Common myeloid progenitor, CD34-positive (primary cell): ENCODE data around the gene KLK14.

Experiments
- CTCF ChIA-PET: fragments of 350-600 bp; sonication (Branson Sonifier 250); formaldehyde crosslinking; loops from one replicate; lab custom pipeline; 2021; ENCODE audit warnings: antibody characterized with exemption; lab: Charles Lee
- POLR2A ChIA-PET: fragments of 350-600 bp; sonication (Branson Sonifier 250); formaldehyde crosslinking; loops from one replicate; lab custom pipeline; 2021; ENCODE audit warnings: antibody characterized with exemption; lab: Charles Lee
- DNase-seq, 3 donors: peaks; one replicate each; pipeline versions ENCODE4 v3.0.0 to v3.0.0-alpha.2; 2013
- H3K27ac ChIP-seq, 2 experiments: 1 replicate in 1 of 2; 2 replicates in 1 of 2; pipeline ENCODE4 v1.7.0; 2013; ENCODE audit warnings: inconsistent platforms in 2 of 2, low read length in 2 of 2, mild to moderate bottlenecking in 2 of 2, low read depth in 1 of 2, moderate library complexity in 1 of 2; ENCODE audit not compliant: severe bottlenecking in 2 of 2, insufficient read depth in 1 of 2, poor library complexity in 1 of 2
- H3K27me3 ChIP-seq, 5 experiments: replicated peaks in 2 of 5; 1 replicate in 3 of 5; 2 replicates in 2 of 5; pipeline versions ENCODE4 v1.6.1 to v1.7.0; 2013; ENCODE audit warnings: low read length in 4 of 5, mild to moderate bottlenecking in 2 of 5, moderate library complexity in 2 of 5, inconsistent platforms in 1 of 5; ENCODE audit not compliant: insufficient read depth in 5 of 5, control insufficient read depth in 4 of 5
- H3K36me3 ChIP-seq, 4 experiments: 1 replicate in 2 of 4; 2 replicates in 2 of 4; pipeline versions ENCODE4 v1.6.1 to v1.7.0; 2013; ENCODE audit warnings: low read length in 3 of 4, control low read depth in 1 of 4, mild to moderate bottlenecking in 1 of 4; ENCODE audit not compliant: control insufficient read depth in 4 of 4, insufficient read depth in 4 of 4
- H3K4me1 ChIP-seq, 4 experiments: 1 replicate in 3 of 4; 2 replicates in 1 of 4; pipeline versions ENCODE4 v1.6.1 to v1.7.1; 2013; ENCODE audit warnings: low read length in 3 of 4, mild to moderate bottlenecking in 3 of 4, control low read depth in 1 of 4, inconsistent platforms in 1 of 4, moderate library complexity in 1 of 4; ENCODE audit not compliant: control insufficient read depth in 4 of 4, insufficient read depth in 4 of 4; ENCODE audit errors: control extremely low read depth in 1 of 4
- H3K4me3 ChIP-seq, 7 experiments: 1 replicate in 4 of 7; 2 replicates in 3 of 7; pipeline versions ENCODE4 v1.5.1 to v1.7.0; 2013; ENCODE audit warnings: mild to moderate bottlenecking in 7 of 7, low read length in 6 of 7, moderate library complexity in 6 of 7, inconsistent platforms in 2 of 7, low read depth in 2 of 7, control low read depth in 1 of 7; ENCODE audit not compliant: insufficient read depth in 4 of 7, control insufficient read depth in 1 of 7; ENCODE audit errors: extremely low read depth in 1 of 7
- H3K9me3 ChIP-seq, 5 experiments: 1 replicate in 4 of 5; 2 replicates in 1 of 5; pipeline versions ENCODE4 v1.6.1 to v1.7.1; 2013; ENCODE audit warnings: low read length in 4 of 5, mild to moderate bottlenecking in 2 of 5, inconsistent platforms in 1 of 5, low read depth in 1 of 5, moderate library complexity in 1 of 5; ENCODE audit not compliant: control insufficient read depth in 4 of 5, insufficient read depth in 2 of 5; ENCODE audit errors: control extremely low read depth in 1 of 5
- WGBS: methylation state at CpG from one replicate; pipeline ENCODE4 v1.1.5; 2013; ENCODE audit not compliant: insufficient coverage; 5-methylcytosine and 5-hydroxymethylcytosine counted together

Gene KLK14

DNA sequence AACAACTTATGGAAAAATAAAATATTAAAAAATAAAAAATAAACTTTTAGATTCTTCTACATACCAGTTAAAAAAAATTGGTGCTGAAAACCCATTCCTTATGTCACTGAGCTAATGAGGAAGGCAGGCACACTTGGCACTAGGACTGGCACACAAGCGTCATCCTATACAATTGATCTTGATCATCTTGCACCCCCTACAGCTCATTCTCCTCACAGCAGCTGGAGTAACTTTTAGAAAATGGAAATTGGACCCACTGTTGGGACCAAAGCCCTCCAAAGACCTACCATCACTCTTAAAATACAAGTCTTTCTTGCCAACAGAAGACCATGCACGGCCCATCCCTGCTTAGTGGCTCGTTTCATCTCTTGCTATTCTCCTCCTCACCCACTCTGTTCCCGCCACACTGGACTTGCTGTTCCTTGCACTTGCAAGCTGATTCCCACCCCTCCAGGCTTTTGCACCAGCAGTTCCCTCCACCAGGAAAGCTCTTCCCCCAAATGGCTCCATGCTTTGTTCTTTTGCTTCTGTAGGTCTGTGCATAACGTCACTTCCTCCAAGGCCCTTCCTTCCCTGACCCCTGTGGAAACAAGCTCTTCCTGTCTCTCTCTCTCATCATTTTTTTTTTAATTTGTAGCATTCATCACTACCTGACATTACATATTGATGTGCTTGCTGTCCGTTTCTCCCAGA is 13.9 kb upstream of the KLK14 start:
- no peak overlapping the region for H3K4me3 ChIP-seq
- WGBS: 90% methylated on average over 4 of the region's 6 CpGs
- H3K9me3 ChIP-seq: no peaks in the 10 kb centered on the region
- no peaks in the 10 kb centered on the region for H3K4me1 ChIP-seq
- POLR2A ChIA-PET: no interaction called here
- CTCF ChIA-PET: interaction anchor here (0.6 to 2.8 kb wide), 9 partner anchors 8 to 481 kb away, joined by 3 to 15 read pairs (median 3); partner anchors contain the start of gene KLK10
- peaks cover 0 to 29% (median 14%) of the 10 kb centered on the region in 4 experiments for H3K36me3 ChIP-seq
- no peaks in the 10 kb centered on the region for H3K27me3 ChIP-seq
- peak in 2 of 3 donors; percentile 20 to 24 for DNase-seq
- no peak overlapping the region for H3K27ac ChIP-seq

DNA sequence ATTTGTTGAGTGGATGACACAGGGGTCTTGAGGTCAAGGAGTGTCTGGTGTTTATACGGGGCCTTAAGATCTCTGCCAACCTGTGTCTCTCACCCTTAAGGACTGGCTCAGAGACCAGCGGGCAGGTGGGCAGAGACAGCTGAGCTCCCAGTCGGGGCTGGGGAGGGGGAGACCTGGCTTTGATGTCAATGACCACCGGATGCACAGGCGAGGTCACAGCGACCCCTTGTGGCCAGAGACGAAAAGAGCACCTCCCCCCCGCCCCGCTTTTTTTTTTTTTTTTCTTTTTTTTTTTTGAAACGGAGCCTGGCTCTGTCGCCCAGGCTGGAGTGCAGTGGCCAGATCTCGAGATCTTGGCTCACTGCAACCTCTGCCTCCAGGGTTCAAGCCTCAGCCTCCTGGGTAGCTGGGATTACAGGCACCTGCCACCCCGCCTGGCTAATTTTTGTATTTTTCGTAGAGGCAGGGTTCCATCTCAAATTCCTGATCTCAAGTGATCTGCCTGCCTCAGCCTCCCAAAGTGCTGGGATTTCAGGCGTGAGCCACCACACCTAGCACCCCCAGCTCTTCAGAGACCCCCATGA is 12.1 kb upstream of the KLK14 start:
- H3K4me3 ChIP-seq: no peak overlapping the region
- H3K4me1 ChIP-seq: no peaks in the 10 kb centered on the region
- H3K9me3 ChIP-seq: no peaks in the 10 kb centered on the region
- no peaks in the 10 kb centered on the region for H3K27me3 ChIP-seq
- POLR2A ChIA-PET: no interaction called here
- peak; percentile 21 to 44 (median 37) for DNase-seq
- CTCF ChIA-PET: interaction anchor here (1.1 to 2.8 kb wide), 4 partner anchors 74 to 165 kb away, joined by 3 to 15 read pairs (median 6); partner anchors contain the start of gene KLK10
- peaks cover 0 to 16% (median 7%) of the 10 kb centered on the region in 4 experiments for H3K36me3 ChIP-seq
- WGBS: 41% methylated on average over 10 of the region's 15 CpGs
- H3K27ac ChIP-seq: no peak overlapping the region

DNA sequence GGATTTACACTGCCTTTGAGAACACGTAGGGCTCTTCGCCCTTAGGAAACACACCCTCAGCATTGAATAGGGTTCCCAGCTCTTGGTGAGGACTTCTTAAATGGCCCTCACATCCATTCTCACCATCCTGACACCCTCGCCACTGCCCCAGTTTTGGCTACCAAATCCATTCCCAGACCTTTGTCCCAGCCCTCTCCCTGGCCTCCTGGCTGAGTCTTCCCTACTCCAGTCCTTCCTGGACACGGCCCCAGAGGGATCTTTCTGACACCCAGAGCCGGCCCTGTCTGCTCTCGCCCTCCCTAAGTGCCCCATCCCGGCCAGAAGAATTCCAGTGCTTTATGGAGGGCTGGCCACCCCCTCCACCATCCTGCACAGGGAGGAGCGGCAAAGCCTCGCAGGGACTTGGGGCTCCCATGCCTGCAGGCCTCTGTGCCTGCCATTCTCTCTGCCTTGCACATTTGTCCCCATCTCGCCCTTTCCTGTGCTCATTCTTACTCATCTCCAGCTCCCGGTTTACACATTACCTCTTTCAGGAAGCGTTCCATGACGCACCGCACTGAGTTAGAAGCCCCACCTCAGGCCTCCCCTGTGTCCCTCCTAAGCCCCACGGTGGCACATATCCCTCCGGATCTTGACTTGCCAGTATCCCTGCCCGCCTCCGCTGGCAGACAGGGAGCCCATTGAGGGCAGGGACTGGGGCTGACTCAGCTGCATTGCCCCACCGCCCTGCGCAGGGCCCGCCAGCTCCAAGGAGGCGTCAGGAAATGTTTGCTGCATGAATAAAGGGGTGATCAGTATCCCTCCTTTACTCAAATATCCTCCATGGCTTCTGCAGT is 11.0 kb upstream of the KLK14 start:
- CTCF ChIA-PET: interaction anchor here (2.8 kb wide), 1 partner anchor 73 kb away, joined by 15 read pairs; the partner anchor contains the start of gene KLK10
- no peaks in the 10 kb centered on the region for H3K27me3 ChIP-seq

DNA sequence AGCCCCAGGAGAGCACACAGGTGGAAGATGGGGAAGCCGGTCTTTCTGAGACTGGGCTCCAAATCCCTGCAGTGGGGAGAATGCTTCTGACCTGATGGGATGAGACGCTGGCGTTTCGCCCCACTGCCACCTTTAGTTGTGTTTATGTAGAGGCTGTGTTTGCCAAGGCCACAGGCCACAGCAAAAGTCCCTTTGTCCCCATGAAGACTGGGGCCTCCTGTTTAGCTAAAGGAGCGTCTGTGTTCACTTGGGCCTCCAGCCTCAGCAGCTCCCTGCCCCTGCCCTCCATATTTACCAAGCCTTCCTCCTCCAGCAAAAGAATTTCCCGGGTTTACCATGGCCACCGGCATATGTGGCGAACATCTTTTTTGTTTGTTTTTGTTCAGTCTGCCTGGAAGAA is 10.4 kb upstream of the KLK14 start:
- Histone ChIP-seq H3K9me3 (no peaks in the 10 kb centered on the region), H3K4me1 (no peaks in the 10 kb centered on the region), H3K27me3 (no peaks in the 10 kb centered on the region), H3K27ac (no peak overlapping the region), H3K4me3 (no peak overlapping the region), H3K36me3 (peaks cover 0 to 5% (median 2%) of the 10 kb centered on the region in 4 experiments)
- DNase-seq: no peak
- 94% methylated on average over 7 of the region's 8 CpGs for WGBS
- CTCF ChIA-PET: no interaction called here
- POLR2A ChIA-PET: no interaction called here

More for the DNA sequence above, 11.0 kb upstream of the KLK14 start:
- H3K36me3 ChIP-seq: peaks cover 0 to 8% (median 2%) of the 10 kb centered on the region in 4 experiments
- no peaks in the 10 kb centered on the region for H3K9me3 ChIP-seq
- POLR2A ChIA-PET: no interaction called here
- H3K4me1 ChIP-seq: no peaks in the 10 kb centered on the region
- H3K4me3 ChIP-seq: no peak overlapping the region
- DNase-seq: no peak
- no peak overlapping the region for H3K27ac ChIP-seq
- 93% methylated on average over 16 of the region's 22 CpGs for WGBS

DNA sequence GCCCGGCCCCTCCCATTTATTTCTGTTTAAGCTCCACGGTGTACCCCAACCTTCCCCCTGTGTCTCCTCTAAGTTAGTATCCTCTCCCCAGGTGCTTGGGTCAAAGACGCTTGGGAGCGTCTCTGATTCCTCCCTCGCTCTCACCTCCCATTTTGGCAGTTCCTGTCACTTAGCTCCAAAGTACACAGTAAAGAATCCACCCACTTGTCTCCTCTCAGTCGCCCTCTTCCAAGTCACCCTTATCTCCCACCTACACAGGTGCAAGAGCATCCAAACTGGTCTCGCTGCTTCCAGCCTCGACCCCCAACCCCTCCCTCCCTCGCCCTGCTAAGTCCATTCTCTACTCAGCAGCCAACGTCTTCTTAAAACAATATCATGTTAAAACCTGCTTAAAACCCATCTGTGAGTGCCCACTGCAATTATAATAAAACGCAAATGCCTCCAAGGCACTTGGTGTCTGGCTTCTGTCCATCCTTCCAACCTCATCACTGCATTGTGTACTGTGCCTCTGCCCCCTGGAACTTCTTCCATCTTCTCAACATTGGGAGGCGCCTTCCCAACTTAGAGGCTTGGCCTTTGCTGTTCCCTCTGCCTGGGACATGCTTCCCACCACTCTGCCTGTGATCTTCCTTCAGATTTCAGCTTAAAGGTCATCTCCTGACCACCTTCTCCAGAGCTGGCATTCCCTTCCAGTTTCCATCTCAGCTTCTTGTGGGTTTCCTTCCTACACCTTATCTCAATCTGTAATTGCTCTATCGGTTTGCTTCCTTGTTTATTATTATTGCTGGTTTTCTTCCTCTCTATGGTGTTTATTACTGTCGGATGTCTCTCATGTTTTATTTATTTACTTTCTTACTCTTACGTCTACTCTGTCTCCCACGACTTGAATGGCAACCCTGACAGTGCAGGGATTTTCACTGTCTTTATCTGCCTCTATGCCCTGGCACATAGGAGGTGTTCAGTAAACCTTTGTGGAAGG is 9.5 kb upstream of the KLK14 start:
- no peak for DNase-seq
- Histone ChIP-seq H3K27me3 (no peaks in the 10 kb centered on the region), H3K9me3 (no peaks in the 10 kb centered on the region), H3K4me3 (no peak overlapping the region), H3K36me3 (no peaks in the 10 kb centered on the region), H3K4me1 (no peaks in the 10 kb centered on the region), H3K27ac (no peak overlapping the region)
- WGBS: 89% methylated on average over 12 of the region's 16 CpGs
- POLR2A ChIA-PET: no interaction called here
- CTCF ChIA-PET: interaction anchor here (1.1 kb wide), 1 partner anchor 72 kb away, joined by 3 read pairs; no protein-coding TSS in a partner anchor

DNA sequence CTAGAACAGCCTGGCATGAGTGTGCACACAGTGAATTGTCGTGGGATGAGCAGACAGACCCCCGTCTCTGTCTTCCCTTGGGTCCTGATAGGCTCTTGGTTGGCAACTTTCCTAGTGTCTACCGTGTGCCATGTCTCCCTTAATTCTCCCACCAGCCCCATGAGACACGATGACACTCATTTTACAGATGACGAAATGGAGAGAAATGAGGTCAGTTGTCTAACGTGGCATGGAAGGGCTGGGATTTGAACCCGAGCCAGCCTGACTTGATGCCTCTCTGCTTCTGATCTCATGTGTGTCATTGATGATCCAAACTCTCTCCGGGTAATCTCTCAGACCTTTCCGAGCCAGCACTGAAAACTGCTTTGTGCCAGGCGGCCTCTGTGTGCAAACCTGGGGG is 8.4 kb upstream of the KLK14 start:
- DNase-seq: no peak
- no peaks in the 10 kb centered on the region for H3K9me3 ChIP-seq
- CTCF ChIA-PET: no interaction called here
- WGBS: 96% methylated on average over 10 of the region's 10 CpGs
- H3K27me3 ChIP-seq: no peaks in the 10 kb centered on the region
- no peaks in the 10 kb centered on the region for H3K36me3 ChIP-seq
- no peaks in the 10 kb centered on the region for H3K4me1 ChIP-seq
- POLR2A ChIA-PET: no interaction called here
- H3K27ac ChIP-seq: no peak overlapping the region
- no peak overlapping the region for H3K4me3 ChIP-seq
